Lower leg skin (tissue), 3 donors: ENCODE measurements around the gene TTR.

ENCODE experiments used
- POLR2A ChIP-seq, 2 donors: fragments of 450-650 bp; IDR thresholded peaks; one replicate each; pipeline ENCODE4 v1.6.1; 2016 to 2017; ENCODE audit warnings: antibody characterized with exemption in 2 of 2, mild to moderate bottlenecking in 1 of 2, moderate library complexity in 1 of 2
- TF ChIP-seq, protein P1 (sequence below), 3 donors: fragments of 450-650 bp; IDR thresholded peaks; one replicate each; pipeline ENCODE4 v1.5.1; 2016; ENCODE audit warnings: antibody characterized with exemption in 3 of 3, mild to moderate bottlenecking in 3 of 3, moderate library complexity in 2 of 3

DNA sequence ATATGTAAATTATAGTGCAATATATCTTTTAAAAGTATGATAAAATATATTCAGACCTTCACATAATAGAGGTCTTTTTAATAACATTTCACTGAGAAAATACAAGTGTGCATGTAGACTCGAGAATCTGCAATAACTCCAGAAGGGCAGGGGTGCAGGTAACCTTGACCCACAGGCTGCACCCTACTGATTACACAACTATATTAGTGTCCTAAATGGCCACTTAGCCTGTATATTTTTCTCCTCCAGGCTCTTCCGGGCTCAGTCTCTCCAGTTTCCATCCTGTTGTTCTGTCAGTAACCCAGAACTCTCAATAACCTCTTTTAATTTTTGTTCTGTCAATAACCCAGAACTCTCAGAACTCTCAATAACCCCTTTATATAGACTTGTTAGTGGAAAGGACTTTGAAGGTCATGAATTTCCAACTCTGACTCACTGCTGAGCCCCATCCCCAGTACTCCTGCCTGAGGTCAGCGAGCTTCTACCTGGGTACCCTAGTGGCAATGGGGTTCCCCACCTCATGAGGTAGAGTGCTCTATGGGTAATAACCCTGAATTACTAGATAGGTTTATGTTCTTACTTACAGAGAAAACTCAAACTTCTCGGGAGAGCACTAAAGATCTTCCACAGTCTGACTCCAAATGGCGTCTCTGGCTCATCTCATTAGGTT, 8.4 kb upstream of the TTR start:
- TF ChIP-seq, protein P1, sequence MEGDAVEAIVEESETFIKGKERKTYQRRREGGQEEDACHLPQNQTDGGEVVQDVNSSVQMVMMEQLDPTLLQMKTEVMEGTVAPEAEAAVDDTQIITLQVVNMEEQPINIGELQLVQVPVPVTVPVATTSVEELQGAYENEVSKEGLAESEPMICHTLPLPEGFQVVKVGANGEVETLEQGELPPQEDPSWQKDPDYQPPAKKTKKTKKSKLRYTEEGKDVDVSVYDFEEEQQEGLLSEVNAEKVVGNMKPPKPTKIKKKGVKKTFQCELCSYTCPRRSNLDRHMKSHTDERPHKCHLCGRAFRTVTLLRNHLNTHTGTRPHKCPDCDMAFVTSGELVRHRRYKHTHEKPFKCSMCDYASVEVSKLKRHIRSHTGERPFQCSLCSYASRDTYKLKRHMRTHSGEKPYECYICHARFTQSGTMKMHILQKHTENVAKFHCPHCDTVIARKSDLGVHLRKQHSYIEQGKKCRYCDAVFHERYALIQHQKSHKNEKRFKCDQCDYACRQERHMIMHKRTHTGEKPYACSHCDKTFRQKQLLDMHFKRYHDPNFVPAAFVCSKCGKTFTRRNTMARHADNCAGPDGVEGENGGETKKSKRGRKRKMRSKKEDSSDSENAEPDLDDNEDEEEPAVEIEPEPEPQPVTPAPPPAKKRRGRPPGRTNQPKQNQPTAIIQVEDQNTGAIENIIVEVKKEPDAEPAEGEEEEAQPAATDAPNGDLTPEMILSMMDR (IDR thresholded peaks at IDR 0.05): no peak
- TF ChIP-seq POLR2A (IDR thresholded peaks at IDR 0.05): no peak
